ENCODE data around the gene DDX1.

- TF ChIP-seq CTCF (conservative IDR thresholded peaks at IDR 0.05; ENCODE audit: low read length): no peak
- no peak for TF ChIP-seq EZH2phosphoT487 (IDR thresholded peaks at IDR 0.05; ENCODE audit: borderline replicate concordance, low read depth, low read length)
Observed at GRCh38 chr2:15582710-15583357, 8.8 kb upstream of the DDX1 start.
